HUDEP-2 (cell line): Measurements from ENCODE around the gene RARG.

Experiments
- DNase-seq, 76 experiments: peaks; one replicate each; lab custom pipeline; 2025; ENCODE audit not compliant: unreplicated experiment in 76 of 76; lab: John Stamatoyannopoulos, UW

The RARG gene

GRCh38 chr12:53231921-53232645 lies at the start of gene RARG:
Gene RARG (minus strand): TSS chr12:53232209. CDS start chr12:53227545, 4,664 bp downstream.
- peak in 41 of 76 experiments; percentile 12 to 62 (median 36) for DNase-seq

- DNase-seq, result no peak
Observed at GRCh38 chr12:53279888-53280498, 48.0 kb upstream of the RARG start.

GRCh38 chr12:53279283-53279869 lies 47.4 kb upstream of the RARG start:
- DNase-seq, result no peak

- no peak for DNase-seq
Observed at GRCh38 chr12:53277981-53278380, 46.0 kb upstream of the RARG start.

GRCh38 chr12:53276511-53276910 lies 44.5 kb upstream of the RARG start:
- DNase-seq, result no peak

- no peak for DNase-seq
Observed at GRCh38 chr12:53274445-53274844, 42.4 kb upstream of the RARG start.

GRCh38 chr12:53268630-53269562 lies 36.9 kb upstream of the RARG start:
- DNase-seq, result no peak

- DNase-seq, result peak in 71 of 76 experiments; percentile 22 to 86 (median 66)
Observed at GRCh38 chr12:53267999-53268629, 36.1 kb upstream of the RARG start, which contains the start of gene ESPL1. Gene ESPL1 (plus strand): TSS chr12:53268299. CDS start chr12:53268767, 468 bp downstream.

GRCh38 chr12:53267306-53267998 lies 35.4 kb upstream of the RARG start:
- peak in 41 of 76 experiments; percentile 11 to 70 (median 30) for DNase-seq

GRCh38 chr12:53265783-53266182 lies 33.8 kb upstream of the RARG start:
- no peak for DNase-seq

- DNase-seq, result peak in 1 of 76 experiments; percentile 16
Observed at GRCh38 chr12:53259891-53260290, 27.9 kb upstream of the RARG start.

- DNase-seq, result no peak
Observed at GRCh38 chr12:53258541-53259539, 26.8 kb upstream of the RARG start.

GRCh38 chr12:53255996-53256395 lies 24.0 kb upstream of the RARG start:
- no peak for DNase-seq

GRCh38 chr12:53254816-53255545 lies 23.0 kb upstream of the RARG start:
- DNase-seq, result no peak

- DNase-seq, result no peak
Observed at GRCh38 chr12:53253298-53253697, 21.3 kb upstream of the RARG start.

GRCh38 chr12:53252349-53252916 lies 20.4 kb upstream of the RARG start:
- peak in 27 of 76 experiments; percentile 7 to 59 (median 27) for DNase-seq
